NCI-H128 (cell line): ENCODE results near the gene FNIP2.

Source experiments
- DNase-seq: peaks from one replicate; lab custom pipeline; 2025; ENCODE audit not compliant: unreplicated experiment; lab: John Stamatoyannopoulos, UW

FNIP2 gene

DNA sequence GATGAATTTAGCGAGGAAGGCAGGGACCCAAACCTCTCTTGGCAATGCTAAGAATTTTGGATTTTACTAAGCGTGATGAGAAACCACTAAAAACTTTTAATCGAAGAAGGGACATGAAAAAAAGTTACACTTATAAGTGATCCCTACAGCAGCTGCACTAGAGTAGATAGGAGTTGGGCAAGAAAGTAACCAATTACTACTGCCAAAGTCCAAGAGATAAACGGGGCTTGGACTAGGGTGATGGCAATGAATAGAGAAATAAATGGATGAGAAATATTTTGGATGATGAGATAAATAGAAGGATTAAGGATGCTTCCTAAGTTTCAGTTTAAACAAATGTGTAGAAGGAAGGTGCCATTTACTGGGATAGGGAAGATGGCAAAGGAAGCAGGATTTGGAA lies 6.3 kb upstream of the FNIP2 start:
- DNase-seq: no peak

GRCh38 chr4:158763462-158763861 lies 5.4 kb upstream of the FNIP2 start:
- DNase-seq: no peak

DNA sequence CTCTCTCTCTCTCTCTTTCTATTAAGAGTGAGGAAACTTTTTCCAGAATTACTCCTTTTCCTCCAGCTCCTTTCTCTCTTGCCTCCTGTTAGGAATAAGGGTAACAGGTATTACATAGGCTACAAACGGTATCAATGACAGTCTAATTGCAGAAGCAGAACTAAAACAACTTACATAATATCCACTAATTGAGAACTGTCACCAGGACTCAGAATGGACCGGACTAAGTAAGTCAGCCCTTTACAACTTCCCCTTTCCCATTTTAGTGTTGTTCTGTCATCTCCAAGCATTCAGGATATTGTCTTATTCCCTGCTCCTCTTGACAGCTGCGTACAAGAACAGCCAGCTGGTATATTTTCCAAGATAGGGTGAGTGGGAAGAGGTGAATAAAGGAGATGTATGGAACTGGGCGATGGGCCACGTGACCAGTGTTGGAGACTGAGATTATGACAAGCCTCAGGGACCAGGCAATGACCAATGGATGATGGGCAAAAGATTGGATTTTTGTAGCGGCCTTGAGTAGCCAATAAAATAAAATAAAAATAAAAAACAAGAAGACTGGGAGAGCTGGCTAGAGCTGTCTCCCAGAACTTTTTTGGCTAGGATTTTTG lies 2.3 kb upstream of the FNIP2 start:
- no peak for DNase-seq

GRCh38 chr4:158767451-158767850 lies 1.4 kb upstream of the FNIP2 start:
- no peak for DNase-seq

GRCh38 chr4:158769175-158769921 lies 522 bp downstream of the FNIP2 start:
- DNase-seq: no peak

GRCh38 chr4:158770671-158771070 lies 1.8 kb downstream of the FNIP2 start:
- no peak for DNase-seq

GRCh38 chr4:158771776-158772175 lies 3.0 kb downstream of the FNIP2 start:
- no peak for DNase-seq

- no peak for DNase-seq
Measured at GRCh38 chr4:158775091-158775651, 6.3 kb downstream of the FNIP2 start.

DNA sequence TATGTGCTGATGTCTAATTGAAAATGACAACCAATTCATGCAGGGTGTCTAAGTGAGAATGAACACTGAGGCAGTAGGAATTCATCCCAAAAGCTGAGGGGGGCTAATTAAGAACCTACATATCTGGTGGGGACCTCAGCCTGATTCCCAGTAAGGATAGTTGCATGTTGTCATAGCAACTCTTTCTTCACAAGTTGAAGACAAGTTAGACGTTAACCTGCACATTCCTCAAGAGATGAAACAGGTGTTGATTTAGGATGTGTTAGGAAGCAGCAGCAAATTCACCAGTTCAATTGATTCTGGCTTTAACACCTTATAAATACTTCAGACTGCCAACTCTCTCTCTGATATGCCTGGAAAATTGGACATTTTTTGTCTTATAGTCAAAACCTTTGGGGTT lies 7.3 kb downstream of the FNIP2 start:
- no peak for DNase-seq

GRCh38 chr4:158777423-158778155 lies 8.8 kb downstream of the FNIP2 start:
- no peak for DNase-seq

GRCh38 chr4:158778156-158778711 lies 9.4 kb downstream of the FNIP2 start:
- no peak for DNase-seq

DNA sequence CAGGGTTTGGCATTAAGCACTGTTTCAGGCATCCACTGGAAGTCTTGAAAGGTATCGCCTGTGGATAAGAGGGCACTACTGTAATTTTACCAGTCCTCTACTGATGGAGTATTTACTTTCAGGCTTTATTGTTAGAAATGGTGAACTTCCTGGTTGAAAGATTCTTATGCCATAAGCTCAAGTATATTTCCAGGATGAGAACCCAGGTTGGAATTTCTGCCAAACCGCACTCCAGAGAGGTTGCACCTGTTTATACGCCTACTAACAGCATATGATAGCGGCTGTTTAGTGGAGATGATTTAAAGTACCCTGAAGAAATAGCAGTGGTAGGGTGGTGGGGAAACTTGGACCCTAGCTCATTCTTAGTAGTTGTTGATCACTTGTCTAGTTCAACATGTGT lies 9.9 kb downstream of the FNIP2 start:
- peak; percentile 45 for DNase-seq

DNA sequence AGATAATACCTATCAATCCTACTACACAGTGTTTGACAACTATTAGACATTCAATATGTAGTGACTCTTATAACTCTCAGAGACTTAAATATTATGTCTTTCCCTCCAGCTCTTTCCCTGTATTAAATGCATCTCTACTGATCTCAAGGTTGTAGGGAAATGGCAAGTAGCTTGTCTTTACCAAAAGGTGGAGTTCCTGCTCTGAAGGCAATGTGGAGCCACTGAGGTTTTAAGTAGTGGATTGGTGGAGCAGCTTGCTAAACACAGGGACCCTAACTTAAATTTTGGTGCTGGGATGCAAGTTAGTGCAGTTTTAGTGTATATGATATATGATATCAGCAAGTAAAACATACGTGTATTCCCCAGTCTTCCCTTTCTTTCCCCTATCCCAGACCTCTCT lies 13.1 kb downstream of the FNIP2 start:
- DNase-seq: no peak

GRCh38 chr4:158782551-158783360 lies 13.9 kb downstream of the FNIP2 start:
- DNase-seq: no peak

DNA sequence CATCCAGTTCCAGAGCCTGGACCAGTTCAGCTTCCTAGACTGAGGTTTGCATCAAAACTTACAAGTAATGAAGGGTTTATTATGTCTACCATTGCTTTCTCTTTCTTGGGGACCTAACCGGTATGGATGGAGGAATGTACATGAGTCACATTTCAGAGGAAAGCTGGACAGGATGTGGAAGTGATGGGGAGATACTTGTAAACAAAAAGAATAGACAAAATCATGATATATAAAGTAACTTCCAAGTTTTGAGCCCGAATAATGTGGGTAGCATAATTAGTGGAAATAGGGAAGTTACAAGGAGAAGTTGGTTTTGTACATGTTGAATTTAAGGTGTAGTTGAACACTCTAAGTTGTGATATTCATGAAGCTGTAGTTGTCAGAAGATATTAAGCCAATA lies 15.0 kb downstream of the FNIP2 start:
- no peak for DNase-seq

GRCh38 chr4:158785718-158786117 lies 16.9 kb downstream of the FNIP2 start:
- DNase-seq: no peak

GRCh38 chr4:158786121-158786601 lies 17.3 kb downstream of the FNIP2 start:
- DNase-seq: no peak

GRCh38 chr4:158786955-158787354 lies 18.1 kb downstream of the FNIP2 start:
- DNase-seq: no peak

- DNase-seq: no peak
Measured at GRCh38 chr4:158787709-158788475, 19.1 kb downstream of the FNIP2 start.

GRCh38 chr4:158788516-158788915 lies 19.7 kb downstream of the FNIP2 start:
- no peak for DNase-seq
